Activated naive CD8-positive, alpha-beta T cell treated with anti-CD3 and anti-CD28 coated beads for 36 hours (primary cell): ENCODE results near the gene HERC6. TPM values are rescaled to one million over a fixed set of nuclear protein-coding genes. Genes with fewer than 3 reads are reported as not detected.

Experiments used
- total RNA-seq, 2 experiments: library from RNA; stranded (reverse); gene quantifications; one replicate each; pipeline ENCODE4 v1.2.3, GENCODE V29; 2021

HERC6 gene
- total RNA-seq, 2 experiments from 2014 or later: 6.4 to 6.6 TPM

Other genes with a start within 250 kb of the HERC6 start
- under 1 TPM; 0.66 to 0.78 TPM for gene ABCG2, start 220.2 kb upstream of the HERC6 start, total RNA-seq
- 10 to 100 TPM; 40.8 to 42.2 TPM for gene PPM1K, start 94.3 kb upstream of the HERC6 start, total RNA-seq
- gene HERC5, start 78.3 kb downstream of the HERC6 start, total RNA-seq: 10 to 100 TPM; 10.7 to 12.2 TPM
- gene PYURF, start 144.9 kb downstream of the HERC6 start, total RNA-seq: 10 to 100 TPM; 64.3 to 66.4 TPM
- 10 to 100 TPM; 39.4 to 42.6 TPM for gene HERC3, start 213.6 kb downstream of the HERC6 start, total RNA-seq